A172 (cell line): ENCODE data around the gene EML1. TPM values are rescaled to one million over a fixed set of nuclear protein-coding genes. Genes with fewer than 3 reads are reported as not detected.

Source experiments
- DNase-seq: peaks from one replicate; pipeline ENCODE4 v3.0.0-alpha.2; 2015; ENCODE audit warnings: low spot score
- total RNA-seq: library from RNA; depleted of rRNA; stranded (reverse); fragments of >200 nt; shearing (Covaris generic); gene quantifications from 2 replicates; pipeline ENCODE4 v1.2.3, GENCODE V29; 2014

Gene EML1
- total RNA-seq, 1 experiment from 2014 or later, result 12.7 TPM

DNA sequence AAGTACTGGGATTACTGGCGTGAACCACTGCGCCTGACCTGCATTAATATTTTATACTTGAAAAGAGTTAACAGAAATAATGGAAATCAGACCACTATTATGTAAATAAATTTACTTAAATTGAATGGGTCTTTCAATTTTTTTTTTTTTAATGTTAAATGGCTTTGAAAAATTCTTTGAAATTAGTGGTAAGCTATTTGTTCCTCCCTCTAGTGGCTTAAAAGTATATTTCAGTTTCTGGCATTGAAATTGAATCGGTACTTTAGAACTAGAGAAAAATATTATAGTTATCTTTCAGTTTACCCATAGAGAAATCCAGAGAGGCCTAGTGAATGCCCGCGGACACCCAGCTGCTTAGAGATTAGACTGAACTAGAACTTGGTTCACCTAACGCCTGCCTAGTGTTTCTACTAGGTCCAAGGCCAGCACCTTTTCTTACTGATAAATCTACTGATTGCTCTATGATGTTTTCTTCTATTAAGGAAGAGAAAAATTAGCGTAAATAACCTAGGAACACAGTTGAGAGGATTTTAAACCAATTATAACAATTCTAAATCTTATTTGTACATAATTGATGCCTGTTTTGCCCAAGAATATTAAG is 106.5 kb downstream of the EML1 start:
- no peak for DNase-seq

DNA sequence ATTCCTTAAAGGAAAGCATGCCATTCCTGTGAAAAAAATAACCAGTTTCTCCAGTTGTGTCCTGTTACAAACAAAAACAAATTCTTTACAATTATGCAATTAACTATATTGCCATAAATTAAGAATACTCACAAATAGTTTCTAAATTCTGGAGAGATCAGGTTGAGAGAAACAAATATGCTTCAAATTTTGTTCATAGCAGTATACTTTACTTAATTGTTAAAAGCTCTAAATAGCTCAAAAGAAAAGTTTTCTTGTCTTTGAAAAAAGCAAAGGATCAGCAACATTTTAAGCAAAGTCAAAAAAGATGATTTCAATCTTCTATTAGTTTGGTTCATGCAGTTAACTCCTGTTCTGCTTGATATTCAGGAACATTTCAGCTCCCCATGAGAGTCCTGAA is 109.7 kb downstream of the EML1 start:
- no peak for DNase-seq

DNA sequence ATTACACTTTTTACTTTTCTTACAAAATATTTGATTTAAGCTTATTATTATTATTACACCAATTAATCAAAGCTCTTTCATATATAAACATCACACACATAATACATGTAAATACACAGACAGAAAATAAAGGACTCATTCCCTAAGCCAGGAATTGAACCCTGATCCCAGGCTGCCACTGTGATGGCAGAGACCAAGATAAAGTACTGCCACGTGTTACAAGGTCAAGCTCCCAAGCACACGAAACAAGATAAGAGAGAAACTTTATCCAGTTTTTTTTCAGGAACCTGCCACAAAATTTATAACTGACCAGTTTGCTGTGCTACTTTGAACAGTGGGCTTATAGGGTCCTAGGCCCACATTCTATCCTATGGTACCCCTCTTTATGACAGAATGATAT is 111.3 kb downstream of the EML1 start:
- DNase-seq, result no peak

DNA sequence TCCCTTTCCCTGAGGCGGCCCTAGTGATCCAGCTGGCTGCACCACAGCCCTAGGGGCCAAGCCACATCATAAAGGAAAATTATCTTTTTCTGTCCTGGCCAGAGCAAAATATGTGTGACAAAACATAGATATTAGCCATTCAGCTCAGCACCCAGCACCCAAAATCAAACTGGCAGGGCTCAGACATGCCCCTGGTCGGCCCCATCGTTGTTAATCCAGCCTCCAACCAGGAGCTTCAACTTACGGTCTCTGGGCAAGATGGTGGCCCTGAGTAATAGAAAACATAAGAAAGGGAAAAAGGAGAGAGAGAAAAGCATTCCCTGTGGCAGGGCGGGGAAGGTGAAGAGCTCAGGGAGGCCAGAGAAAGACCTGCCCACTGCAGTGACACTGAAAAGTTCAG is 111.9 kb downstream of the EML1 start:
- no peak for DNase-seq

DNA sequence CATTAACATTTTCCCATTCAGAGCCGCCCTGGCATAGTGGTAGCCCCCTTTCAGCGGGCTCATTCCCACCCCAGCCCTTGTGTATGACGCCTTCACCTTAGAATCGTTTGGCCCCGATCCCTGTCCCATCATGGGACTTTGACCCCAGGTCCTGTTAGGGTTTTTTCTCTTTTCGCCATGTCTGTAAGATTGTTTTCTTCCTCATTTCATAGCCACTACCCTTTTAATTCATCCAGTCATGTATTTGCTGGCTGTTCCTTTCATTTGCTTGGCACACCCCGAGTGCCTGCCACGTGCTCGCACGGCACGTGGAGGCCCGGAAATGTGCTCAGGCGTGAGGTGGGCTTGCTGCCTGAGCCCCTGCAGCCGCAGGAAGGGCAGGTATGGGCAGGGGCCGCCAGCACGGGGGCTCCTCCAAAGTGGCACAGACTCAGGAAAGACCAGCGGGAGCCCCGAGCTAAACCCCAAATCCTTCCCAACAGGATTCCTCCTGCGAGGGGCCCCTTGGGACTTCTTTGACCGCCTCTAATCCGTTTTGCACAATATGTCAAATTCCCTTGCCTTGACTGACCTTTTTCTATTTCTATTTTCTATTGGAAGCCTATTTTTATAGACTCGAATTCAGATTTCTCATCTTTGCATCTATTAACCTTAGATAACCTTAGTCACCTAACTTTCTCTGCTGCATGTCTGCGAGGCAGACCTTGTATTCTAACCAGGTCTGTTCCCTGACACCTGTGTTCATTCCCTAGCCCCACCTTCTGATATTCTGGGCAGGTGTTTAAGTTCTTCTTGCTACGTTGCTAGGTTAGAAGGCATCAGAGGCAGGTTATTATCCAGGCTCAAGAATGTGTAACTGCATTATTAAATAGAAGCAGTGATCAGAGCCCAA is 114.8 kb downstream of the EML1 start:
- DNase-seq, result no peak

DNA sequence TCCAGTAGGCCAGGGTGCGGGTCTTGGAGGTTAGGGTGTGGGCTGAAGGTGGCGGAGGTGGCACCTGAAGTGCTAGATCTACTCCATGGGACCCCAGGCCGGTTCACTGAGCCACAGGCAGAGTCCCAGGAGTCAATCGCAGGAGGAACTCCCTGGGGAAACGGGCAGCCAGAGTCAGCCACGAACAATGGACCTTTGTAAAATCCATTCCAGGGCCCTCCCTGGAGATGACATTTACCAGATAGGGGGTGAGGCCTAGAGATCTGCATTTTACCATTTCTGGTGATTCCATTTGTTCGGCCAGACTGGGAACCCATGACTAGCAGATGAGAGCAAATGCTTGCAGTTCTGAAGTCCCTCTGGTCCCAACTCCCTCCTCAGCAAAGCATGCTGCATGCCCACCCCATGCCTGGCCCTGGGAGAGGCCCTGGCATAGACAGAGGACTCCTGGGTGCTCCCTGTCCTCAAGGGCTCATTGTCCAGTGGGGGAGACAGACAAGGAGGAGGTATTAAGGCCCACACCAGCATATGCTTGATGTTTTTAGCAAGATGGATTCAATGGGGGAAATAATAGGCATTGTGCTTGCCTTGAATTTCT is 115.5 kb downstream of the EML1 start:
- DNase-seq, result no peak

DNA sequence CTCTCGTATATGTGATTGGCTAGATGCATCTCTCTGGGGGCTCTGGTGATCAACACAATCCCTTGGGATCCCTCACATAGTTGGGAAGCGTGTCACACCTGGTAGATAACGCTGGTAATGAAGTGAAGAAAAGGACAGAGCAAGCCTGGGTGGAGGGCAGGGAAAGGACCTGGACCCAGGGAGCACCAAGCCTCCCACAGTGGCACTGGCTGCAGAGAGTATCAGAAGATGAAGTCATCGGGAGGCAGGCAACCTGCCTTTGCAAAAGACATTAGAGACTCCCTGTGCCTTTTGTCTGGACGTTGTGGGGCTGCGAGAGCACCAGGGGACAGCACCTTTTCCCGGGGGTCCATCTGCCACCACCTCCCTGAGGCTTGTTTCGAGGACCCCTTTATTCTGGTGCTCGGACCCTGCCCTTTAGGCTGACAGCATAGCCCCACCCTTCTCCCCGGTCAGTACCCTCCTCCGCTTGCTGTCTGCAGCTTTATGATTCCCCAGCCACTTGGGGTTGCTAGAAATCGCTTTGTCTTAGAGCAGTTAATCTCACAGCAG is 116.4 kb downstream of the EML1 start:
- peak; percentile 25 for DNase-seq

DNA sequence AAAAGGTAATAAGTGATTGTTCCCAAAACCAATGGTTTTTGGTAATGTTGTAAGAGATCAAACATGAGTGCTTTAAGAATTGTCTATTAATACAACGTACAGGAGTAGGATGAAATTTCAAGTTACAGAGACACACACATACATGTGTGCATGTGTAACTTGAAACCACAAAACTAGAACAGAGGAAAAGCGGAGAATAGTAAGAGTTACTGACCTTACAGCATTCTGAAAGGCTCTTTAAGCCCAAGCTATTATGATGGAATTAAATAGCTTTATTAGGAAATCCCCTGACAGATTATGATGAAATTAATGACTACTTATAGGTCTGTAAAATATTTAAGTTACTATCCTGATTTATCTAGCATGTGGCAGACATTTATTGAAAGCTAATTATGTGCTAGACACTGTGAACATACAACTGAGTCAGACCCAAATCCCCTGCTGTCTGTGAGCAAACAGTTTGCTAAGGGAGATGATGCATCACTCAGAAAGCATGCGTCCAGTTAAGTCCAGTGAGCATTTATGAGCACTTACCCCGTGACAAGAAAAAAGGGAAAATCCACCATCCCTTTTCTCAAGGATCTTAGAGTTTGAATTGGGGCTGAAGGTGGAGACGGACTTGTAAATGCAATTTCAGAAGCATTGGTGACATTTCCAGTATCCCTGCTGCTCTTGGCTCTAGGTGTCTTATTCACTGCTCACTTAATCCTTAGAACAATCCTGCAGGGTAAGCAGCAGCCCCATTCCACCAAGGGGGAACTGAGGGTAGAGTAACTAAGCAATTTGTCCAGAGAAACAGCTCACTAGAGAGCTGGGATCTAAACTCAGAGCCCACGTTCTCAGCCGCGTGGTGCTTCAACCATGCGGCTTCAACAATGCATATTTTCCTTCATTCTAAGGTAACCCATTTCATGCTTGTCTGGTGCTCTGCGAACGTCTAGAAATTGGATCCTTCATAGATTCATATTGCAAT is 117.4 kb downstream of the EML1 start:
- DNase-seq, result peak; percentile 73

DNA sequence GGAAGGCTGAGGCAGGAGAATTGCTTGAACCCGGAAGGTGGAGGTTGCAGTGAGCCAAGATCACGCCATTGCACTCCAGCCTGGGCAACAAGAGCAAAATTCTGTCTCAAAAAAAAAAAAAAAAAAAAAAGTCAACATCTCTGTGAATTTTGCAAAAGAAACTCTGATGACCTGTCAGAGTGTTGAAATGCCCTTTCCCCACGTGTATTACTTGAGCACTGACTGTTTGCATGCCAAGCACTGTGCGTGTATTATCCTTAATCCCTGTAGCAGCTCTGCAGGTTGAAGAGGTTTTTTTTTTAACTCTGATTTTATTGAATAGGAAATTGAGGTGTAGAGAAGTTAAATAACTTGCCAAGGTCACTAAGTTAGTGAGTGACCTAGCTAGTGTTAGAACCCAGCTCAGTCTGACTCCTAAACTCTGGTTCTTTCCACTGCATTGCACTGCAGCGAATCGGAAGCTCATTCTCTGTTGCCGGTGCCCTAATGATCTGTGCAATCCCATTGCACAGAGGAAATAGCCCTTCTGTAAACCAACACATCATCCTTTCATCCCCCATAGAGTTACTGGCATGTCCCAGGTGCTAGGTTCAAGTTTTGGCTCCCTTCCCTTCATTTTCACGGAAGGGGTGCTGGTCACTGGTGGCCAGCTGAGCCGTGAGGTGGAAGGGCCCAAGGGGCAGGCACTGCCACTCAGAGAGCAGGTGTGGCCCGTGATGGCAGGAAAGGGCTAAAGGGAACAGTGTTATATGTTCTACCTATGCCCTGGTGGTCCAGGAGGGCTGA is 122.3 kb downstream of the EML1 start:
- no peak for DNase-seq

DNA sequence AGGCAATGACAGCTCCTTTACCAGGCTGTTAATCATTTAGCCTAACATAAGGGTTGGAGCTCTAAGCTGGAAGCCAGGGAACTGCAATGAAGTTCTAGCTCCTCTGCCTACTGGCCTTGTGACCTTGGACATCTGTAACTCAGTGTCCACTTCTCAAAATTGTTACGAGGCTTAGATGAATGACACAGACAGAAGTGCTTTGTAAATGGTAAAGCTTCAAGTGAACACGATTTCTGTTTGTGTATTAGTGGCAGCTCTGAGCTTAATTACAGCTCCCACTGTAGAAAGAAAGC is 122.8 kb downstream of the EML1 start:
- no peak for DNase-seq

DNA sequence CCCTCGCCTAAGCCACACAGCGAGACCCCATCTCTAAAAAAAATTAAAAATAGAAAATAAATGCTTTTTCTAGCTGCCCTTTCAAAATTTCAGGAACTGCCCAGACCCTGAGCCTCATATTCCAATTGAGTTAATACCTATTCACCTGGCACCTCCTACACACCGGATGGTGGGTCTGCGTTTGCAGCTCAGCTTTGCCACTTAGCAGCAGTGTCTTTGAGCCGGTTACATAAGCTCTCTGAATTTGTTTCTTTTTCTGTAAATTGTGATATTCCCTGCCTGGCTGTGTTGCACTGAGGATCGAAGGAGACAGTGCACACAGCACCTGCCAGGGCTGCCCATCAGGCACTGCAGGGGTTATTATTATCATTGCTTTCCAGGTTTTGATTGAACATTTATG is 125.6 kb downstream of the EML1 start:
- DNase-seq, result no peak

DNA sequence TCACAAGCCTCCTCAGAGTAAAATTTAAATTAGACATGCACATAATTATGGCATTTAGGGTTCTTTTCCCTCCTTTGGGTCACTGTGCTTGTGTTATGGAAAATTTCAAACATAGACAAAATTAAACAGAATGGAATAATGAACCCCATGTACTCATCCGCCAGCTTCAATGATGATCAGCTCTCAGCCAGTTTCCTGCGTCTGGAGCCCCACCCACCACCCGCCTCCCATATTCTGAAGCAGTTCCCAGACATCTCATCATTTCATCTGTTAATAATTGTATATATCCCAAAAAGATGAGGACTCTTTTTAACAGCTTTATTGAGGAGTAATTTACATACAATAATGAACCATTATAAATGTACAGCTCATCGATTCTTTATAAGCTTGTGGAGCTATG is 128.2 kb downstream of the EML1 start:
- no peak for DNase-seq

DNA sequence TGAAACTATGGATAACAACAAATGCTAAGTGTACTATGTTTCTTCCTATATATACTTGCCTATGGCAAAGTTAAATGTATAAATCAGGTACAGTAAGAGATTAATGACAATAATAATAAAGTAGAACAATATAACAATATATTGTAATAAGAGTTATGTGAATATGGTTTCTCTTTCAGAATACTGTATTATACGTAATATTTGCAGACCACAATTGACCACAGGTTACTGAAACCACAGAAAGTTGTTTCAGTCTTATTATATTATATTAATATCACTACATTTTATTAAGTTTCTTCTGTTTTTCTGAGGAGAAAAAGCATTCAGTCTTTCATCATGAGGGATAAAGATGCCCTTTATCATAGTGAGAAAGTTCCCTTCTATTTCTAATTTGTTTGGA is 131.2 kb downstream of the EML1 start:
- no peak for DNase-seq

DNA sequence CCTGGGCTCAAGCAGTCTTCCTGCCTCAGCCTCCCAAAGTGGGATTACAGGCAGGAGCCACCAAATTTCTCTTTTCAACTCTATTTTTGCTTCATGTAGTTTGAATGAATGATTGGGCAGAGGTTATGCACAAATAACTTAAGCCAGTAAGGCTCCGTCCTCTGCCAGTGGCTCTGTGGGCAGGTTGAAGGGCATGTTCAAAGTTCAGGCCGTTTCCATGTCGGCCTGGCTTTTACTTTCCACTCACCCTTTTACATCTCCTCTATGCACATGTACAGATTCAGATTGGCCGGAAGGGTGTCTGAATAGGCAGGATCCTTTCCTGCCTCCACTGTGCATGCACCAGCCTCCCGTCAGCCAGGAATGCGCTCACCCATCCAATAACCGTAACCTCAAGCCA is 132.3 kb downstream of the EML1 start:
- DNase-seq, result no peak

DNA sequence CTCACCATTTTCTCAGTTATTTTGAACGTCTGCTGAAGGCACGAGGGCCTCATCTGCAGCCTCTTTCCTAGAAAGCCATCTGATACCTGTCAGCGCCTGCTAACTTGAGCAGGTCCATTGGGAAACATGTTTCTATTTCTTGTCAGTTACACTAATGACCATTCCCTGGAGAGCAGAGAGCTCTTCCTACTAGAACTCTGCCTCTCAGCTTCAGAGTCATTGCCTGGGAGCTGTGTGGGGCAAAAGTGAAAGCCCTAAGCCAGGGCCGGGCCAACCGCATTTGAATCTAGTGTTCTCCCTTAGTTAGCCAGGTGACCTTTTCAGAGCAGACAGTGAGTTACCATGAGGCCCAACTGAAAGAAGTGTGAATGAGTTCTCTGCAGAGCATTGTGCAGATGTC is 135.8 kb downstream of the EML1 start:
- DNase-seq, result no peak

DNA sequence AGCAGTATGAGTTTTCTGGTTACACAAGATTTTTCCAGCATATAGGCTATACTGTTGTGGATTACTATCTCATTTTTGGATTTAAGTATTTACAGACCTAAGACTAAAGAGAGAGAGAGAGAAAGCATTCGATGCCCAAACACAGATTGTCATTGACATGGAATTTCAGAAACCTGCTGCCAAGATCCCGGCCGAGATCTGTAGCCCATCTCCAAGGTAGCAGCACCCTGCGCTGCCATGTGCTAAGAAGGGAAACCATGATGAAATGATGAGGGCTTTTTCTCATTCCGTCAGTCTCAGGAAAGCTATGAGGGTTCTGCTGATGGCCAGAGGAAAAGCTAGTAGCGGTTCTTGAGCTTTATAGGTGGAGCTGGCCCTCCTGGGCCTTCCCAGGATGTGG is 136.4 kb downstream of the EML1 start:
- DNase-seq, result no peak

DNA sequence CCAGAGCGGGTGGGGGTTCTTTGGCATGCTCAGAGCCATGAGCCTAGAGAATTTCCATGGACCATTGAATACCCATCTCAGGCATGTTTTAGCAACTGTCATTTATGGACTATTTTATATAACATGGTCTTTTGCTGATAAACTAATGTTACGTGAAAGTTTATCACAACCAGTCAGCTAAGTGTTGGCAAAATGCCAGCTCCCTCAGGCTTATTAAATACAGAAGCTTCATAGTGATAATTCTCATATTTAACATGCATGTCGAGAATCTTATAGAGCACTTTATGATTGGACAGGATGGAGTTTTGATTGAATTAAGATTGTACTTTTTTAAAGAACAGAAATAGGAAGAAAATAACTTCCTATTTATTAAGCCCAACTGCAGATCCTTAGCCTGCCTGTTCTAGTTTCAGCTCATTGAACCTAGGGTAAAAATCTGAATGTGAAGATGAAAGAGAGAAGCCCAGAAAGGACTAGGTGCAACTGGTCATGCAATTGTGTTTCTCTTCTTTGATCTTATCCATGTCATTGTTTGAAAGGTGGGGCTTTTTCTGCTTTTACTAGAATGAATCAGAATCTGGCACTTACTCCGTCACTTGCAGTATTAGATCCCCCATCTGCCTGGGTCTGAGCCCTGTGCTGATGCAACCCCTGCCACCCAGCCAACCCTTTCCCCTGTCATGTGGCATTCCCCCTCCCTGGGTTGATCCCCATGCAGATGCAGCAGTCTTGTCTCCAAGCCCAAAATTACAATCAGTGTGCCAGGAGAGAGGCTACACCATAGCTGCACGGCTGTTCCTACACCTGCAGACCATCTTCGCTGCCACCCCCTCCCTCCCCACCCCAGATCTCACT is 137.4 kb downstream of the EML1 start:
- DNase-seq, result no peak

DNA sequence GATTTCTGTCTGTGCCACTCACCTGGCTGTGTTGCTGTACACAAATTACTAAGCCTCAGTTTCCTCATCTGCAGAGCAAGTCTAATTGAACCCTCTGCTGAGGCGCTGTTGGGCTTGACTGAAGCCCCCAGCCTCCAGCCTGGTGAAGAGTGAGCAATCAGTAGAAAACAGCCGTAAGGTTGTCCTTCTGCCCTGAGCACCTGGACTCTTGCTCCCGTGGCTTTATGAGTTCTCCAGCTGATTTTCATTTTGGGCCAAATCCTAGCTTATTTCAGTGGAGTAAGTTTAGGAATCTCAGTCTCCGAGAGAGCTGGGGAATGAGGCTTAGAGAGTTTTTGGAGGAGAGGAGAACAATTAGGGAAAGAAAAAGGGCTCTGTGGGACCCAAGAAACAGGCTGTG is 138.1 kb downstream of the EML1 start:
- no peak for DNase-seq

DNA sequence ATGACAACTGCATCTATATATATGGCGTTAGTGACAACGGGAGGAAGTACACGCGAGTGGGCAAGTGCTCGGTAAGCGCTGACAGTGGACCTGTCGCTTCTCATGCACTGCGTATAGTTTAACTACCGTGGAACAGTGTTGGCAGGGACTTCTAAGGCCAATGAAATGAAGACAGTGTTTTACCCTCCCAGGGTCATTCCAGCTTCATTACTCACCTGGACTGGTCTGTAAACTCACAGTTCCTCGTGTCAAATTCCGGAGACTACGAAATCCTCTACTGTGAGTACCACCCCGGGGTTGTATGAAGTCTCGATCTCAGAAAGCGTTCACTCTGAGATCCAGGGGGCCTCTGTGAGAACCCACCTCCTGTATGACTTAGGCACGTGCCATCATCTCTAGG is 142.8 kb downstream of the EML1 start:
- DNase-seq, result peak; percentile 31
